ENCODE measurements around the gene ADGRG3.

GRCh38 chr16:57629516-57630406, 38.3 kb upstream of the ADGRG3 start:
- TF ChIP-seq CTCF (CRISPR knock-in tag; IDR thresholded peaks at IDR 0.05) = no peak
- TF ChIP-seq TBX3 (IDR thresholded peaks at IDR 0.05; ENCODE audit: borderline replicate concordance) = no peak
- TF ChIP-seq TRAFD1 (CRISPR knock-in tag; IDR thresholded peaks at IDR 0.05; ENCODE audit: borderline replicate concordance) = no peak
- no peak for TF ChIP-seq RFX1 (IDR thresholded peaks at IDR 0.05)
- TF ChIP-seq KLF15 (CRISPR knock-in tag; IDR thresholded peaks at IDR 0.05; ENCODE audit: borderline replicate concordance) = no peak
- no peak for TF ChIP-seq SP1 (IDR thresholded peaks at IDR 0.05)
- TF ChIP-seq SP1 (CRISPR knock-in tag; IDR thresholded peaks at IDR 0.05) = no peak
- no peak for TF ChIP-seq EZH2 (conservative IDR thresholded peaks at IDR 0.05; ENCODE audit: low read depth, low read length)
- no peak for TF ChIP-seq TAF1 (CRISPR knock-in tag; IDR thresholded peaks at IDR 0.05)
- TF ChIP-seq SKIL (CRISPR knock-in tag; IDR thresholded peaks at IDR 0.05; ENCODE audit: borderline replicate concordance) = no peak
- TF ChIP-seq RFX5 (IDR thresholded peaks at IDR 0.05; ENCODE audit: low read depth, low read length) = no peak
- no peak for TF ChIP-seq E2F1 (CRISPR knock-in tag; IDR thresholded peaks at IDR 0.05)
- TF ChIP-seq ZSCAN25 (CRISPR knock-in tag; IDR thresholded peaks at IDR 0.05) = no peak
- no peak for TF ChIP-seq ZNF235 (CRISPR knock-in tag; IDR thresholded peaks at IDR 0.05; ENCODE audit: borderline replicate concordance)

Data from HepG2 (cell line).